HCT116 (cell line): ENCODE results near the gene BNIP5. TPM values are rescaled to one million over a fixed set of nuclear protein-coding genes. Genes with fewer than 3 reads are reported as not detected.

Experiments used
- ATAC-seq: fragments of 200-7000 bp; cut with Tn5 transposase; 2 replicates; pipeline ENCODE4 v1.9.1; 2020; ENCODE audit warnings: mild to moderate bottlenecking, moderate library complexity
- BruUV-seq: library from RNA; stranded (reverse); fragments of 400-500 nt; replicated peaks from 2 replicates; lab custom pipeline; 2021; lab: Mats Ljungman, UMichigan
- CTCF ChIA-PET: fragments of 300-600 bp; sonication (Branson Sonifier 250); formaldehyde crosslinking; loops from one replicate; lab custom pipeline; 2021; ENCODE audit warnings: antibody characterized with exemption; lab: Charles Lee
- POLR2A ChIA-PET: fragments of 300-600, 350-600 bp; sonication (Branson Sonifier 250); formaldehyde crosslinking; loops from one replicate; lab custom pipeline; 2021; ENCODE audit warnings: antibody characterized with exemption; lab: Charles Lee
- RAD21 ChIA-PET, 2 experiments: fragments of 300-600 bp; sonication (Branson Sonifier 250); formaldehyde crosslinking; loops; one replicate each; lab custom pipeline; 2023; ENCODE audit warnings: low total read pairs in 2 of 2; ENCODE audit not compliant: uncharacterized antibody in 2 of 2, unreplicated experiment in 2 of 2, low non-redundant PET in 1 of 2; lab: Charles Lee
- DNase-seq: peaks from one replicate; pipeline ENCODE4 v3.0.0-alpha.2; 2010; ENCODE audit warnings: low read depth, low spot score
- H2AFZ ChIP-seq: fragments of 200-600 bp; shearing (Covaris generic), sonication (generic); 2 replicates; pipeline ENCODE4 v1.6.1; 2017; ENCODE audit warnings: low read depth, mixed run types, mixed read lengths, antibody characterized with exemption, low read length; ENCODE audit not compliant: poor library complexity, severe bottlenecking
- H3K27ac ChIP-seq: 2 replicates; pipeline ENCODE4 v1.5.1; 2012; ENCODE audit warnings: low read depth, low read length
- H3K27me3 ChIP-seq: fragments of 200-600 bp; sonication (generic); 2 replicates; pipeline ENCODE4 v1.6.1; 2016; ENCODE audit warnings: mixed run types, low read length, mixed read lengths; ENCODE audit not compliant: insufficient read depth
- H3K36me3 ChIP-seq, 2 experiments: fragments of 200-500 bp in 1 of 2; fragments of 200-600 bp in 1 of 2; sonication (Bioruptor generic) in 1 of 2; sonication (generic) in 1 of 2; 2 replicates each; pipeline versions ENCODE4 v1.5.1 to v1.6.1; 2014 to 2016; ENCODE audit warnings: low read length in 2 of 2, inconsistent platforms in 1 of 2, mixed read lengths in 1 of 2, mixed run types in 1 of 2; ENCODE audit not compliant: insufficient read depth in 2 of 2, control insufficient read depth in 1 of 2
- H3K4me1 ChIP-seq, 2 experiments: fragments of 200-600 bp in 1 of 2; sonication (generic) in 1 of 2; 2 replicates each; pipeline versions ENCODE4 v1.5.1 to v1.6.1; 2012 to 2017; ENCODE audit warnings: low read length in 2 of 2, inconsistent platforms in 1 of 2, mild to moderate bottlenecking in 1 of 2, mixed read lengths in 1 of 2, mixed run types in 1 of 2, moderate library complexity in 1 of 2; ENCODE audit not compliant: insufficient read depth in 2 of 2, control insufficient read depth in 1 of 2
- H3K4me2 ChIP-seq: fragments of 200-600 bp; sonication (generic); 2 replicates; pipeline ENCODE4 v1.6.1; 2017; ENCODE audit warnings: mixed run types, low read length, mixed read lengths
- H3K4me3 ChIP-seq, 2 experiments: fragments of 200-600 bp in 1 of 2; sonication (generic) in 1 of 2; replicated peaks in 1 of 2; 2 replicates each; pipeline ENCODE4 v1.5.1; 2011 to 2016; ENCODE audit warnings: low read length in 2 of 2, control low read depth in 1 of 2, low read depth in 1 of 2, mild to moderate bottlenecking in 1 of 2, mixed read lengths in 1 of 2, mixed run types in 1 of 2
- H3K79me2 ChIP-seq: fragments of 200-600 bp; sonication (generic); 2 replicates; pipeline ENCODE4 v1.6.1; 2017; ENCODE audit warnings: mild to moderate bottlenecking, mixed run types, low read length, moderate library complexity, mixed read lengths; ENCODE audit not compliant: insufficient read depth
- H3K9ac ChIP-seq: fragments of 200-600 bp; sonication (generic); 2 replicates; pipeline ENCODE4 v1.6.1; 2016; ENCODE audit warnings: low read length, mixed read lengths
- H3K9me2 ChIP-seq: fragments of 200-600 bp; sonication (generic), shearing (Covaris generic); 2 replicates; pipeline ENCODE4 v1.6.1; 2017; ENCODE audit warnings: mixed run types, mild to moderate bottlenecking, moderate library complexity; ENCODE audit not compliant: insufficient read depth
- H3K9me3 ChIP-seq, 2 experiments: fragments of 200-500 bp in 1 of 2; fragments of 200-600 bp in 1 of 2; sonication (Bioruptor generic) in 1 of 2; sonication (generic) in 1 of 2; 2 replicates each; pipeline ENCODE4 v1.6.1; 2014 to 2017; ENCODE audit warnings: low read length in 2 of 2, mixed read lengths in 2 of 2, inconsistent platforms in 1 of 2, low read depth in 1 of 2, mild to moderate bottlenecking in 1 of 2, mixed run types in 1 of 2, moderate library complexity in 1 of 2; ENCODE audit not compliant: control insufficient read depth in 1 of 2, insufficient read depth in 1 of 2
- H4K20me1 ChIP-seq: fragments of 200-600 bp; sonication (generic), shearing (Covaris generic); 2 replicates; pipeline ENCODE4 v1.6.1; 2017; ENCODE audit warnings: mixed run types, mild to moderate bottlenecking, moderate library complexity; ENCODE audit not compliant: insufficient read depth
- CTCF ChIP-seq, 3 experiments: fragments of 200-600 bp in 1 of 3; sonication (generic) in 1 of 3; IDR thresholded peaks in 2 of 3; conservative IDR thresholded peaks in 1 of 3; 2 replicates each; pipeline ENCODE4 v1.5.1; 2012 to 2017; ENCODE audit warnings: low read depth in 2 of 3, low read length in 2 of 3, antibody characterized with exemption in 1 of 3, borderline replicate concordance in 1 of 3, control low read depth in 1 of 3, mild to moderate bottlenecking in 1 of 3, mixed read lengths in 1 of 3, mixed run types in 1 of 3, moderate library complexity in 1 of 3; ENCODE audit not compliant: insufficient read depth in 1 of 3
- ELF1 ChIP-seq: IDR thresholded peaks from 2 replicates; pipeline ENCODE4 v1.6.1; 2012; ENCODE audit warnings: low read depth, borderline replicate concordance
- EZH2 ChIP-seq: fragments of 200-600 bp; sonication (generic); IDR thresholded peaks from 2 replicates; pipeline ENCODE4 v1.6.1; 2017; ENCODE audit warnings: antibody characterized with exemption, mixed run types
- EZH2phosphoT487 ChIP-seq: fragments of 200-600 bp; IDR thresholded peaks from 2 replicates; pipeline ENCODE4 v1.6.1; 2018; ENCODE audit warnings: antibody characterized with exemption, borderline replicate concordance
- FOSL1 ChIP-seq: IDR thresholded peaks from 2 replicates; pipeline ENCODE4 v1.6.1; 2012; ENCODE audit warnings: low read depth
- MAX ChIP-seq: IDR thresholded peaks from 2 replicates; pipeline ENCODE4 v1.6.1; 2012
- POLR2A ChIP-seq: IDR thresholded peaks from 2 replicates; pipeline ENCODE4 v1.7.0; 2011; ENCODE audit warnings: borderline replicate concordance; ENCODE audit not compliant: insufficient read depth, insufficient read length; ENCODE audit errors: extremely low read depth
- RAD21 ChIP-seq: IDR thresholded peaks from 2 replicates; pipeline ENCODE4 v1.6.1; 2012; ENCODE audit warnings: low read depth, mild to moderate bottlenecking
- REST ChIP-seq: IDR thresholded peaks from 2 replicates; pipeline ENCODE4 v1.6.1; 2012; ENCODE audit warnings: low read depth
- SIN3A ChIP-seq: IDR thresholded peaks from 2 replicates; pipeline ENCODE4 v1.6.1; 2012; ENCODE audit warnings: low read depth
- SP1 ChIP-seq: IDR thresholded peaks from 2 replicates; pipeline ENCODE4 v1.6.1; 2012; ENCODE audit warnings: low read depth
- SRF ChIP-seq: IDR thresholded peaks from 2 replicates; pipeline ENCODE4 v1.6.1; 2012; ENCODE audit warnings: low read depth
- TCF7L2 ChIP-seq: IDR thresholded peaks from 2 replicates; pipeline ENCODE4 v1.7.0; 2011; ENCODE audit warnings: borderline replicate concordance, inconsistent platforms; ENCODE audit not compliant: insufficient read depth, insufficient read length; ENCODE audit errors: extremely low read depth
- ZBTB33 ChIP-seq: IDR thresholded peaks from 2 replicates; pipeline ENCODE4 v1.6.1; 2011; ENCODE audit warnings: mild to moderate bottlenecking, low read length, moderate library complexity; ENCODE audit not compliant: insufficient replicate concordance; ENCODE audit errors: extremely low read depth
- ZFX ChIP-seq: fragments of 450-650 bp; IDR thresholded peaks from 2 replicates; pipeline ENCODE4 v1.6.1; 2017
- ZNF274 ChIP-seq: fragments of 200-500 bp; sonication (Bioruptor generic); IDR thresholded peaks from 2 replicates; pipeline ENCODE4 v1.6.1; 2014; ENCODE audit warnings: mild to moderate bottlenecking, low read depth, low read length, inconsistent platforms
- intact Hi-C: fragments of 100-400 bp; cut with micrococcal nuclease; formaldehyde crosslinking; loops from 2 replicates; pipeline ENCODE4 v1.10.0; 2022
- total RNA-seq: library from RNA; stranded (reverse); gene quantifications from one replicate; pipeline ENCODE4 v1.2.1, GENCODE V29; 2021; ENCODE audit not compliant: unreplicated experiment

The BNIP5 gene
- total RNA-seq, 1 experiment from 2014 or later: not detected

GRCh38 chr6:36376183-36376582 lies 39.5 kb upstream of the BNIP5 start:
- TF ChIP-seq FOSL1: no peak
- no peak for TF ChIP-seq RAD21
- no peak for TF ChIP-seq SIN3A
- no peak for TF ChIP-seq SRF
- no peak for TF ChIP-seq TCF7L2
- TF ChIP-seq POLR2A: no peak
- TF ChIP-seq SP1: no peak
- no peak for TF ChIP-seq EZH2phosphoT487
- TF ChIP-seq EZH2: no peak
- no peak for TF ChIP-seq ZNF274
- TF ChIP-seq MAX: no peak
- no peak for TF ChIP-seq CTCF (IDR thresholded peaks at IDR 0.05 in 2 of 3, conservative IDR thresholded peaks at IDR 0.05 in 1 of 3; ENCODE audit: borderline replicate concordance in 1 of 3, insufficient read depth in 1 of 3, low read depth in 2 of 3, low read length in 2 of 3)
- TF ChIP-seq ZFX: no peak
- no peak for TF ChIP-seq ELF1
- no peak for TF ChIP-seq REST
- TF ChIP-seq ZBTB33: no peak
- H3K4me2 ChIP-seq: no peak overlapping the region
- ChIA-PET POLR2A (no interaction called here), RAD21 (no interaction called here), CTCF (no interaction called here)
- no peaks in the 10 kb centered on the region for H3K27me3 ChIP-seq
- ATAC-seq (no peak), DNase-seq (no peak)
- H2AFZ ChIP-seq: no peak overlapping the region
- H3K4me1 ChIP-seq: no peaks in the 10 kb centered on the region
- BruUV-seq: no TSS peak
- no peak overlapping the region for H3K9ac ChIP-seq
- no peaks in the 10 kb centered on the region for H4K20me1 ChIP-seq
- intact Hi-C loops: no loop called here
- no peaks in the 10 kb centered on the region for H3K9me2 ChIP-seq
- no peaks in the 10 kb centered on the region for H3K9me3 ChIP-seq
- no peaks in the 10 kb centered on the region for H3K79me2 ChIP-seq
- H3K4me3 ChIP-seq: no peak overlapping the region
- no peaks in the 10 kb centered on the region for H3K36me3 ChIP-seq
- H3K27ac ChIP-seq: no peak overlapping the region
